ENCODE measurements around the gene OXT. TPM values are rescaled to one million over a fixed set of nuclear protein-coding genes. Genes with fewer than 3 reads are reported as not detected.

The OXT gene
- total and polyA plus RNA-seq, 2 of the 4 experiments (the other 2 are of a cell fraction) = not detected

GRCh38 chr20:3115190-3116107, 44.0 kb downstream of the OXT start:
- POLR2A ChIA-PET (ENCODE audit: unreplicated experiment) = no interaction called here
- Histone ChIP-seq H3K56ac (ENCODE audit: extremely low read depth, insufficient read depth, low read length) (no peak overlapping the region), H3K9ac (ENCODE audit: low read depth, low read length) (no peak overlapping the region), H3K4me2 (ENCODE audit: low read depth, low read length) (no peak overlapping the region), H3K4ac (ENCODE audit: low read depth, low read length) (no peak overlapping the region), H4K5ac (ENCODE audit: low read depth, low read length) (no peak overlapping the region), H2AFZ (replicated peaks; ENCODE audit: low read length, poor library complexity) (peak overlapping the region; percentile 58), H3K18ac (ENCODE audit: low read depth, low read length) (no peak overlapping the region), H3K9me1 (ENCODE audit: insufficient read depth, low read length) (peaks cover 9% of the 10 kb centered on the region), H2AK9ac (replicated peaks; ENCODE audit: low read depth, low read length, poor library complexity) (no peak overlapping the region), H4K8ac (ENCODE audit: low read depth in 2 of 2, low read length in 2 of 2) (no peak overlapping the region), H3K4me3 (ENCODE audit: insufficient read depth, low read depth, low read length) (no peak overlapping the region), H4K91ac (ENCODE audit: insufficient read depth, low read depth, low read length) (no peak overlapping the region), H3K27me3 (ENCODE audit: control insufficient read depth, insufficient read depth, low read length) (no peaks in the 10 kb centered on the region), H3K9me3 (ENCODE audit: control insufficient read depth, insufficient read depth, low read length) (no peaks in the 10 kb centered on the region), H3K27ac (ENCODE audit: insufficient read depth, low read length) (no peak overlapping the region), H2BK5ac (ENCODE audit: low read depth, low read length, poor library complexity, severe bottlenecking) (no peak overlapping the region), H3K14ac (replicated peaks; ENCODE audit: low read depth, low read length) (no peak overlapping the region), H2BK20ac (ENCODE audit: low read depth, low read length) (no peak overlapping the region), H3K23ac (ENCODE audit: low read depth, low read length) (no peak overlapping the region), H3K36me3 (ENCODE audit: control insufficient read depth, insufficient read depth, low read length) (peaks cover 4% of the 10 kb centered on the region; the same call in 1 of the 2 replicates), H3K4me1 (ENCODE audit: control insufficient read depth, insufficient read depth, low read length) (no peaks in the 10 kb centered on the region), H2BK120ac (ENCODE audit: low read depth, low read length) (no peak overlapping the region), H2AK5ac (ENCODE audit: low read depth, low read length) (0 out of 2 replicates have a peak overlapping the region, but pooled peaks have one; percentile 69), H2BK15ac (ENCODE audit: low read depth, low read length) (no peak overlapping the region), H4K20me1 (ENCODE audit: insufficient read depth, low read length) (peaks cover 9% of the 10 kb centered on the region), H3K79me1 (ENCODE audit: low read depth in 1 of 2, low read length in 2 of 2) (peaks cover 0 to 20% of the 10 kb centered on the region in 2 experiments; a peak in 2 of 4 replicates)
- in situ Hi-C loops (cut with MboI; ENCODE audit: low sequenced_read_pairs) = no loop called here
- BruUV-seq (replicated peaks) = no TSS peak
- no peak for TF ChIP-seq MXI1 (IDR thresholded peaks at IDR 0.05; ENCODE audit: borderline replicate concordance, low read depth, low read length)
- no peak for TF ChIP-seq ELK1 (IDR thresholded peaks at IDR 0.05; ENCODE audit: borderline replicate concordance, low read depth, low read length)
- peak; percentile 67 for TF ChIP-seq RAD21 (IDR thresholded peaks at IDR 0.05; ENCODE audit: low read length)
- no peak for TF ChIP-seq FOS (IDR thresholded peaks at IDR 0.05; ENCODE audit: low read depth, low read length)
- TF ChIP-seq CEBPB (IDR thresholded peaks at IDR 0.05; ENCODE audit: low read depth, low read length) = no peak
- TF ChIP-seq CHD1 (IDR thresholded peaks at IDR 0.05; ENCODE audit: low read depth, low read length) = no peak
- no peak for TF ChIP-seq POLR2A (IDR thresholded peaks at IDR 0.05; ENCODE audit: low read depth, low read length)
- peak; percentile 81 for TF ChIP-seq CTCF (conservative IDR thresholded peaks at IDR 0.05; ENCODE audit: low read depth, low read length)
- TF ChIP-seq SMC3 (IDR thresholded peaks at IDR 0.05; ENCODE audit: low read depth, low read length) = peak; percentile 86
- dilution Hi-C loops (cut with HindIII; ENCODE audit: low sequenced_read_pairs, unreplicated experiment) = no loop called here
- CTCF ChIA-PET = interaction anchor here (0.5 to 2.7 kb wide), 3 partner anchors 19 to 755 kb away, joined by 3 to 7 read pairs (median 6); no protein-coding TSS in a partner anchor
- intact Hi-C loops (cut with micrococcal nuclease) = loop anchor here (1.0 kb wide), 1 partner anchor 61 kb away; no protein-coding TSS in a partner anchor
- DNase-seq = peak; percentile 59
- peak; percentile 85 for ATAC-seq (ENCODE audit: low read depth)
- 50% methylated on average over 11 of the region's 30 CpGs; no CpG with 5 or more reads in 1 of the 2 experiments for WGBS, 2 experiments (ENCODE audit: extremely low coverage in 2 of 2, insufficient read length in 1 of 2)

All from IMR-90 (cell line).